IPS-NIHi7 (cell line): ENCODE results near the gene SNRPD3.
"Not testable (repeated sequence)": the region's sequence is repeated elsewhere in the genome, so short reads cannot be mapped to it uniquely, and the experiment has no call there.

ENCODE experiments used
- DNase-seq: peaks from one replicate; pipeline ENCODE4 v3.0.0; 2012; ENCODE audit warnings: mixed read lengths; ENCODE audit errors: extremely low spot score

SNRPD3 gene

DNA sequence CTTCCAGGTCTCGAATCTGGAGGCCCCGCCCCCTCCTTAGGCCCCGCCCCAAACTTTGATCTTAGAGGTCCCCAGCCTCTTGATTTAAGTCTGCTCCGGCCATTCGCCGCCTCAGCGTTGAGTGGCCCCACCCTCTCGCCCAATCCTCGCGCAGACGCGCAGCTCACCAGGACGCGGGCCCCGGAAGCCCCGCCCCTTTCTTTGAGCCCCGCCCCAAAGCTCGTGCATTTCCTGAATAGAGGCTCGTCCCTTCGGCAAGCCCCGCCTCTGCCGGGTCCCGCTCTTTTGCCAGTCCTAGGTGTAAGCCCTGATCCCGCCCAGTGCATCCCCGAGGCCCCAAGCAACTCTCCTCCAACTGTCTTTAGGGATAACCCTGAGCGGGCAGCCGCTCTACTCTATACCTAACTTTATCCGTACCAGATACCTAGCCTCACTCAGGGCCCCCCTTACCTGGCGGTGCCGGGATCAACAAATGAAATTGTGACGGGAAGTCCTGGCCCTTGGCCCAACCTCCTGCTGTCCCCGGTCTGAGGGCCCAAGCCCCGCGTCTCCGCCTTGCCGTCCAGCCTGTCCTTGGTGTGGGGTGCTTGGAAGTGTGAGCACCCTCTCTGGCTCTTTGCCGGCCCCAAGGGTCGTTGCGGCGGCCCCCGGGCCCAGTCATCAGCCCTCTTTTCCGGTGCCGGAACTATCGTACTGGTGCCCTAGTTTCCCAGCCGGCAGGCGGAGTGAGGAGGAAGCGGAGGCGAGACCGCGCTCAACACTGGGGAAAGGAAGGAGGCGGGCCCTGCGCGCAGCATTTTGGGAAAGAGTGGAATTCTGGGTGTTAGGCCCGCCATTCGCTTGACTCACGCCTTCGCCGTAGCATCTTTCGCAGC lies at the start of gene SNRPD3:
TSS of gene SNRPD3 (plus strand) at position 835 of the 875 bp plus-strand sequence. CDS start 1,676 bp downstream, outside the sequence.
- peak; percentile 100 for DNase-seq

DNA sequence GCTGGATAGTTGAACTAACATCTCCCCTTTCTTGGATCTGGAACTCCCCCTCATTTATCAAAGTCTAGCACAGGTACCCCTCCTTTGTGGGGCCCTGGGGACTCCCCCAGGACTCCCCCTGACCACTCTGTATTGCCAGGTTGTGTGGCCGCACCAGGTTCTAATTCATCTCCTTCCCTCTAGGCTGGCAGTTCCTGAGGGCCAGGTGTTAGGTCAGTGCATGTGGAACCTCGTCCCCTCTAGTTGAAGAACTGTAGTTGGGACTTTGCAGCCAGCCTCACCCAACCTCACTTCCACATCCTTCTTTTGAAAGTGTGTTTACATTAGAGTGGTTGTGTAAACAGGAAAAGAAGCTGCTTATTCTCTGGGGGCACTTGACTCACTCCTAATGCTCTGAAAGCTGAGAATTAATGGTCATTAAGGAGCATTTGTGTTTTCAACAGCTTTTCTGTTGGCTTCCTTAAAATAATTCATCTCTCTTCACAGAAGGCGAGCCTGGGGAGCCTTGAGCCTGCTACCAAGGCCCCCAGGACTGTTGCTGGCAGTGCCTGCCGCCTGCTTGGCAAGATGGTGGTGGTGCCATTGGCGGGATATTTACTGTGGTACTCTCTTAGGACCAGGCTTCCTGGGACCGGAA lies 48.9 kb upstream of the SNRPD3 start:
- DNase-seq: no peak

DNA sequence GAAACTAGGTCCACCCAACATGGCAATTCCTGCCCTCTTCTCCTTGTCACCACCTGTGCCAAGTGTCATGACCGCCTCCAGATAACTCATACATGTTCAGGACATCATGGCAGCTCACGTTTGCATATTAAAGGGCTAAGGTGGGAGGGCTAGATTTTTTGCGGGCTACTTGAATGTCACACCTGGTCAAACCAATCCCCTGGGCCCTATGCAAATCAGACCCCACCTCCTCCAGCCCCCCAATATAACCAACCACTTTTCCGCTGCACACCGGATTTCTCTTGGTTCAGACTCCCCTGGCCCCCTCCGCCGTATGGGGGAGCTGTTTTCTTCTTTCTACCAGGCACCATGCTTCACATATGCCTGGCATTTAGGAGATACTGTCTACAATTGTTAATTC lies 48.1 kb upstream of the SNRPD3 start:
- DNase-seq: peak; percentile 72

DNA sequence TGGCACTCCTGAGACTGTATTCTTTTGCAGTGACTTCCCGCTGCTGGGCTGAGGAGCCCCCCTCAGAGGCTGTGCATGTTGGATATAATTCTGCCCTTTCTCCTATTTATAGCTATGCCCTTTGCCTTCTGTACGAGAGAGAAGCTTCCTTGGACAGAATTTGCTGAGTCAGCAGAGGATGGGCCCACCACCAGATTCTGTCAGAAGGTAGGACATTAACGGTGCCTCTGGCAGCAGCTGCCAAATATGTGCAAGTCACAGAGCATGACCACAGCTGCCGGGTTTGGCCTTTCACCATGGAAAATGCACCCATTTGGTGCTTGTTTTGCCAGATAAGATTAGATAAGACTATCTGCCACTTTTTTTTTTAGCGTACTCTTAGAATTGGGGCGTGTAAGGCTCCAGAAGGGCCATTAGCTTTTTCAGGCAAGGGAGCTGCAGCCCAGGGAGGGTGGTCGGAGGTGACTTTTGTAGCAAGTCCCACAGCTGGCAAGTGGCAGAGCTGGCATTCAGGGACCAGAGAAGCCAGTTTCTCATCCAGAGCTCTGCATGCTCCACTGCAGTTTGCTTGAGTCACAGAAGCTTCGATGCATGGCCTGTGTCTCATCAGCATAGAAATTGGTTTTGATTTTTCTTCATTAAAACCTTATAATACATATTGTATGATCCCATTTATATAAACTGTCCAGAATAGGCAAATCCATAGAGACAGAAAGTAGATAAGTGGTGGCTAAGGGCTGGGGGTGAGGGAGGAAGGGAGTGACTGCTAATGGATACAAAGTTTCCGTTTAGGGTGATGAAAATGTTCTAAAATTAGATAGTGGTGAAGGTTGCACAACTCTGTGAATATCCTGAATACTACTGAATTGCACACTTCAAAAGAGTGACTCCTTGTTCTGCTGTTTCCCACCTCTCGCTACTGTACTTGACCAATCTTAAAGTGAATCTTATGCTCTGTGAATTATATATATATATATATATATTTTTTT lies 44.9 kb upstream of the SNRPD3 start:
- DNase-seq: no peak

DNA sequence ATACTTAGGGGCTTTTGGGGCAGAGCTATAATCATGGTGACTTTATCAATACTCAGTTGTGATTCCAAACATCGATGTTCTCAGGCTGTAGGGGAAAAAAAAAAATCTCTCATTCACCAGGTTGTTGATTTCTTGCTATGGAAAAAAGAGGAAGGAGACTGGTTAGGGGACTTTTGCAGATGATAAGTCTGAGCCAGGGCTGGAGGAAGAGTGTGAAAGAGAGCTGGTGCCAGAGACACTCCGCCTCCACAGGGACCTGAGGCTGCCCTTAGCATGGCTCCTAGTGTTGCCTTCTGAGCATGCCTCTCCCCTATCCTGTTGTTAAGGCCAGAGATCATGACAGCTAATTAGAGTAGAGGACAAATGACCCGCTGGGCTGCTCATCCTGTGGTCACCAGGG lies 43.8 kb upstream of the SNRPD3 start:
- DNase-seq: no peak

DNA sequence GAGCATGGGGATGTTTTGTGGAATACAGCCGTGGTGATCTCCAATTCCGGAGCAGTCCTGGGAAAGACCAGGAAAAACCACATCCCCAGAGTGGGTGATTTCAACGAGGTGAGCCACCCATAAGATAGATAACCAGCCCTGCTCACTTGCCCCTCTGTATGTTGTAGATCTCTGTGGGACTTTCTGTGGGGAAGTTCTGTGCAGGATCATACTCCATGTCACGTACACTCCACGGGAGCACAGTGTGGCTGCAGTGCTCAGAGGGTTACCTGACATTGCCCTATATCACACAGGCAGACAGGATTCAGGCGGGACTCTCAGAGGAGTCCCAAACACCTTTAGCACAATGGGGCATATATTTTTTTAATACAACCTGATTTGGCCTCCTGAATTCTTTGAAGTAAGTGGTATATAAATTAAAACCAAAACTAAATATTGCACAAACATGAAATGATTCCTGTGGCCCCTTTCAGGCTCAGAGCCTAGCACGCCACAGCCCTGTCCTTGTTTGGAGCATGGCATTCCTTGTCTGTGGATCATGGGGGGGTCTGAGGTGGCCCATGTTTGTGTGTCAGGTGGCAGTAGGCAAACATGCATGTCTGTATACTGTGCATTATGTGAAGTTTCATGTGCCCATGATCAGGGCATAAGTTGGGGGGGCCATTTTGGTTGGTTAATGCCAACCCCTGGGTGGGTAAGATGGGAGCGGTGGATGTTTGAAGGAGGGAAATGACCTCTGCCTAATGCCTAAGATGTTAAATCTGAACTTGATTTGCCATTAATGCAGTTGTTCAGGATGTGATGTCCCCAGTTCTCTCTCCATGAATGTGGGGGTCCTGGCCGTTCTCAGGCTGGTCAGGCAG lies 42.2 kb upstream of the SNRPD3 start:
- DNase-seq: no peak

DNA sequence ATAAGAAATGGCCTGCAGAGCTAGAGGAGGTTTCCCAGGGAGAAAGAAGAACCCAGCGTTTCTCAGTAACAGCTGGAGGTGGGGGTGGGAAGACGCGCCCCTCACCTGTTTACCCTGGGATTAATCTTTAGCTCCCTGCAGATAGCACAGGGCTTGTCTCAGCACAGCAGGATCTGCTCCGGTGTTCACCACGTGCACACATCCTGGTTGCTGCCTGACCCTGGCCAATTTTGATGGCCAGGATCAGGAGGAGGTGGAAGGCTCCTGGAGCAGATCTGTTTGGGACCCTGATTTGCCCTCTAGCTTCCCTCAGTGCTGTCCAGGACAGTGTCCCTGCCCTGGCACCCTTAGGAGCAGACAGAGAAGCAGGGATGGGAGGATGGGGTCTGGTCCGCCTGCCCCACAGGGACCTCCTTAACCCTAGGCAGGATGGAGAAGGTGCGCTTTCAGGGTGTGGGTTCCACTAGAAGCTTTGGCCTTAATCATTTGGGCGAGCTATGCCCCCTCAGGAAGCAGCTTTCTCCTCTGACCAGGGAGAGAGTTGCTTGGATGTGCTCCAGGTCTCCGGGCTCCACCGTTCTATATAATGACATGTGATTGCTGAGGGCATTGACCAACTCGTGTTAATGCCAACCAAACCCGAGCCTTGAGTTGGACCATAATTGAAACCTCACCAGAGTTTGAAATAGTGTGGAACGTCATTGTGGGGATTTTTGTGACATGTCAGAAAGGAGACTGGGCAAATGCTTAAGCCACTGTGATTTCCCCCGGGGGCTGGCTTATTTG lies 41.4 kb upstream of the SNRPD3 start:
- no peak for DNase-seq

DNA sequence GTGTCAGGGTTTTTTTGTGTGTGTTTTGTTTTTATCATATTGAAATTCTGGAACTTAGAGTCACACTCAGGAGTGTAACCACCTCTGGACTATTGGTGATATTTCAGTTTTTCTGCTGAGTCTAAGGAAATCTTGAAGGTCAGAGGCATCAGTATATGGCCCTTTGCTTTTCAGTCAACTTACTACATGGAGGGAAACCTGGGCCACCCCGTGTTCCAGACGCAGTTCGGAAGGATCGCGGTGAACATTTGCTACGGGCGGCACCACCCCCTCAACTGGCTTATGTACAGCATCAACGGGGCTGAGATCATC lies 40.8 kb upstream of the SNRPD3 start:
- DNase-seq: no peak

DNA sequence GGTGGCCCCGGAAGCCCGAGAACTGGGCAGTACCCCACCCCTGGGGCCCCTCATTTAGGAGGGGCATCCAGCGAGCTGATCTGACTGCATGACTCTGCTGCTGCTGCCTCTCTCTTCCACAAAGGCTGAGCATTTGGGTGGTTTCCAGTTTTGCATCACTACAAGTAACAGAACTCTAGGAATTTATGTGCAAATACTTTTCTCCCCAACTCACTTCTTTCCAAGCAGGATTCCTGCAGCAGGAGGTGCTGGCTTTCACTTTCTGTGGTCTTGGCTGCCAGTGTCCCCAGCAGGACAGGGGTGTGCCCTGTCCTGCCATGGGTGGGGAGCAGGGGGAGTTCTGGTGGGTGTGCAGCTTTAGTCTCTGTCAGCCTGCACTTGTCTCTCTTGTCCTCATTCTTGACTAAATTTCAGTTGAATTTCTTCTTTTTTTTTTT lies 39.5 kb upstream of the SNRPD3 start:
- DNase-seq: peak; percentile 51

DNA sequence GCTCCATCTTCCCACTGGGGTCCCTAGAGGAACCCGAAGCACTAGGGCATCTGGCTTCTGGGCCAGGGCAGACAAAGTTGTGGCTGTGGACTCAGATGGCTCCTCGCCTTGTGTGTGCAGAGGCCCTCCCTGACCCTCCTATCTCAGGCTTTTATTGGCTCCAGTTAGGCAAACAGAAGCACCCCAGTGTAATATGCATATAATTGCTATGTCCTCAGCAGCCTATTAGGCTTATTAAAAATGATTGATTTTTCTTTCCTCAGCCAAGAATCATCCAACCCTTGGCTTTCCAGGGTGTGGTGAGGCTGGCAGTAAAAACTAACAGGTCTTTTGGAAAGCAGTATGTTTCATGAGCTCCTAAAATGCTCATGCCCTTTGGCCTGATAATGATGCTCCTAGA lies 38.4 kb upstream of the SNRPD3 start:
- no peak for DNase-seq

DNA sequence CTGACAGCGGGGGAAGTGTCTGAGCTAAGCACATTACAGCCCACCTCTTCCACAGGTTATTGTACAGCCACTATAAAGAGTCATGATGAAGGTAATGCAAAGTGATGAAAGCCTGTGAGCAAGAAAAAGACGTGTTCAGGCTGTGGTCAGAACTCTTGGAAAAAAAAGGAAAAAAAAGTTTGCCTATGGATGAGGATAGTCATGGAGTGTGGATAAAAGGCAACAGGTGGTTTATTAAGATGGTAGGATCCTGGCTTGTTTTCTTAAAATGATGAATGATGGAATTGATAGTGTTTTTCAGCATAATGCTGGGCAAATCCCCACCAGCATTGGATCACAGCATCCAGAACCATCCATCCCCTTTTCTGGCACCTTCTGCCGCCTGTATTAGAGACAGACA lies 37.6 kb upstream of the SNRPD3 start:
- DNase-seq: no peak

DNA sequence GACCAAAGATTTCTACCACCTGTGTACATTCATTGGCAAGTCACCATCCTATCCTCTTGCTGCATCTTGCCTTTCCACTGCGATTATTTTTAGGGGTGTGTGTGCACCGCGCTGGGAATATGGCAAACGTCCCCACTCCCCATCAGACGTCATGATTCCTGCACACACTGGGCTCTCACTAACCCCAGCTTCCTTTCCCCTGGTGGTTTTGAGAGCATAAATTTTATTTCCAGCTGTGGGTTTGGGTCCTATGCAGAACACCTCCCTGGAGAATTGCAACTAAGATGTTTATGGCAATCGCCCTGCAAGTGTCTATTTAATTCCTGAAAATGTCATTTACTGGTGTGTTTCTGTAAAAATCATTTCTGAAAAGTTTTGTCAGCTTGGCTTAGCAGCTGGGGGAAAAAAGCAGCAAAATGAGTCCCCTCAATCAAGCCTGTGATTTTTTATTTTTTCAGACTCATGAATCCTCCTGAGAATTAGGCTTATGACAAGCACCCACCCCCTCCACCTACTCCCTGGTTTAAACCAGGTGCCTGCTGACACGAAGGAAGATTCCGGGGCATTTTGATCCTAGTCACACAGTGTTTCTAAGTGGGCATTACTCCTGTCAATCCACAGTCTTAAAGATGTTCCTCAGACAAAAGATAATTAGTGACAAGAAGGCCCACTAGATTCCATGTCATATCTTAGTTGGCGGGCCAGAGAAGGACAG lies 36.9 kb upstream of the SNRPD3 start:
- no peak for DNase-seq

DNA sequence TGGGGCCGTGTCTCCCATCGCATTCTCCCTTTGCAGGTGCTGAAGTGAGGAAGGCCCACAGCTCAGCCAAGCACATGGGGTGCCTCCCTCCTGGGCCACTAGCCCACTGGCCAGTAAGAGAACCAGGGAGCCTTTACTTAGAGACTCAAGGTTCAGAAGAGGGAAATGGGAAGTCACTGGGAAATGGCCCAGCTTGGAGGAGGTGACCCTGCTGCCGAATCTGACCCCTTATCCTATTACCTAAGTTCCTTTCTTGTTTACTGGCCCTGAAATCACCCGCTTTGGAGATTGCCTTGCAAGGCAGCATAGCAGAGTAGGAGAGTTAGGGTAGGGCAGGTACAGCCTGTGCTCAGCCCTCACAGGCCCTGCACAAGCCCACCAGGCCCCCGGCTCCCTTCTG lies 36.3 kb upstream of the SNRPD3 start:
- DNase-seq: no peak

DNA sequence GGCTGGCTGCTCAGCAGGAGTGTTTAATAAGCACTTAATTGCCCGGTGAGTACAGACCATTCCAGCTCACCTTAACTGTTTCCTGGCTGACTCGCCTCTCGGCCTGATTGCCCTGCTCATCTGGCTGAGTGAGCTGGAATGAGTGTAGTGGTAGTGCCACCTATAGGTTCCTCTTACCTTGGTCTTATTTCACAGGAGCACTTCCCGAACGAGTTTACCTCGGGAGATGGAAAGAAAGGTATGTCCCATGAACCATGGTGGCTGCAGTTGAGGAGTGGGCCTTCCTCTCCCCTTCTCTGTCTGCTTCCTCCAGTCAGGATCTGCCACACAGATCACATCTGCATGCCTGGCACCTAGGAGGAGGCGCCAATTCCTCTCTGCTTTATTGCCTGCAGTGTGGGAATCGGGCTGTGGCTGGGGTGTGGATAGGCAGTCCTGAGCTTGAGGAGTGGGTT lies 34.0 kb upstream of the SNRPD3 start:
- DNase-seq: peak; percentile 86

DNA sequence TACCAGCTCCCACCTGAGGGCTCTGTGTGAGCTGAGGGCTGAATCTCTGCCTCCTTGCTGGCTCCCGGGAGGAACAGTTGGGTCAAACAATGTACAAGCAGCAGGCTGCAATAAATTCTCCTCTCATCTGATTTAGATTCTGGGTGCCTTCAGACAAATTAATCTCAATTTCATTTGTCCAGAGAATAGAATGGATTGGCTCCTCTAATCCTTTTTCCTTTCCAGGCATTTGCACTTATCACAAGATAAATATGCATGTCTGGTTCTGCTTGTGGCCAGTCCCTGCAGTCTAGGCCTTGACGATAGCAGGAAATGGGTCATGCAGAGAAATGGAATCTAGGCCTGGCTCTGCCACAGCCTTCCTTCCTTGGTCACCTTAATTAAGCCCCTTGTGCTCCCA lies 31.9 kb upstream of the SNRPD3 start:
- DNase-seq: no peak

DNA sequence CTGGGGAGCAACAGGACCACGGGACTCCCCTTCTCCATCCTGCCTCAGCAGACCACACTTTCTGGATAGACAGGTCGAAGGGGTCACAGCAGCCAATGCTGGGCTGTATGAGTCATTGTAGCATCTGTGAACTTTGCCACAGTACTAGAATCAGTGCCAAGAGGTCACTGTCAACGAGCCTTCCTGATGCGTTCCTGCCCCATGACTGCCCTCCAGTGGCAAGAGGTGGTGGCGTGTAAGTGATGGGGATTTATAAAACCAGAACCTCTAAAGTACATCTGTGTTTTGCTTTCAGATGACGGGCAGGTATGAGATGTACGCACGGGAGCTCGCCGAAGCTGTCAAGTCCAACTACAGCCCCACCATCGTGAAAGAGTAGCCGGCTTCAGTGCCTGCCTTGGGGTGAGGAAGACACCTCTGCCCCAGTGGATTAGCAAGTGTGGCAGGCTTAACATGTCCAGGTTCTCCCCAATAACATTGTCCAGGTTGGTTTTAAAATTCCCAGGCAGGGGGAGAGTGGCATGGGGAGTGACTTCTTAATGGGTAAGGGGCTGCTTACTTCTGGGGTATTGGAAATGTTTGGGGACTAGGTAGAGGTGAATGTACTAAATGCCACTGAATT lies 30.3 kb upstream of the SNRPD3 start:
- peak; percentile 91 for DNase-seq

DNA sequence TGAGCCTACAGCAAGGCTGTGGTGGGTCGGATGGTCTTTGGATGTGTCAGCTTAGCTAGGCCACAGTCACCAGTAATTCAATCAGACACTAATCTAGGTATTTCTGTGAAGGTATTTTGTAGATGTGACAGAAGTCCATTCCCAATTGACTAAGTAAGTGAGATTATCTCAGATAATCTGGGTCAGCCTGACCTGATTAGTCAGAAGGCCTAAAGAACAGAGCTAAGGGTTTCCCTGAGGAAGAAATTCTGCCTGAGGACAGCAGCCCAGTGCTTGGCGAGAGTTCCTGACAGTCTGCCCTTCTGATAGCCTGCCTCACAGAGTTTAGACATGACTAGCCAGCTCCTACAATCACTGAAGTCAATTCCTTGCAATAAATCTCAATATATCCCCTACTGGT lies 29.6 kb upstream of the SNRPD3 start:
- DNase-seq: no peak

DNA sequence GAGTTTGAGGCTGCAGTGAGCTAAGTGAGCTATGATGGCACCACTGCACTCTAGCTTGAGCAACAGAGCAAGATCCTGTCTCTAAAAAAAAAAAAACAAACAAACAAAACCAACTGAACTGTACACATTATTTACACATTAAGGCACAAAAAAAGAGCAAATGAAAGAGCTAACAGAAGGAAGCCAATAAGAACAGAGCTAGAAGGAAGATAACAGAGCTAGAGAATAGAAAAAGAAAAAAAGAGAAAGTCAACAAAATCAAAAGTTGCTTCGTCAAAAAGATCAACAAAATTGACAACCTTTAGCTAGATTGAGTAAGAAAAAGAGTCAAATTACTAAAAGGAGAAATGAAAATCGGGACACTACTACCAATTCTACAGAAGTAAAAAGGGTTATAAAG lies 25.9 kb upstream of the SNRPD3 start:
- DNase-seq: no peak

DNA sequence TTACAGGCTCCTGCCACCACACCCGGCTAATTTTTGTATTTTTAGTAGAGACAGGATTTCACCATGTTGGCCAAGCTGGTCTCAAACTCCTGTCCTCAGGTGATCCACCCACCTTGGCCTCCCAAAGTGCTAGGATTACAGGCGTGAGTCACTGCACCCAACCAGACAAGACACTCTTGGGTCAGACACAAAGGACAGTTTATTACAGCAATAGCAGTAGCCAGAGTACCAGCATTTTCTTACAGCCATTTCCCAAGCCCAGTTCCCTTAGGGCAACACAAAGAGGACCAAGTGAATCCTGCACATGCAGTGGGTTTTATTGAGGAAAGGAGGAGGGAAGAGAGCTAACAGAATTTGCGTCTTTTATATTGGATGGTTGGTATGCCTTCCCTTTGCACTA lies 24.8 kb upstream of the SNRPD3 start:
- DNase-seq: not testable (repeated sequence)
